ENCODE measurements around the gene HDGFL2.

The HDGFL2 gene

GRCh38 chr19:4495471-4495870 is 23.4 kb downstream of the HDGFL2 start:
- H3K9me3 ChIP-seq, result no peaks in the 10 kb centered on the region
- H3K27ac ChIP-seq, result no peak overlapping the region
- no peaks in the 10 kb centered on the region for H3K27me3 ChIP-seq
- no peaks in the 10 kb centered on the region for H3K4me1 ChIP-seq
- TF ChIP-seq, protein P1, sequence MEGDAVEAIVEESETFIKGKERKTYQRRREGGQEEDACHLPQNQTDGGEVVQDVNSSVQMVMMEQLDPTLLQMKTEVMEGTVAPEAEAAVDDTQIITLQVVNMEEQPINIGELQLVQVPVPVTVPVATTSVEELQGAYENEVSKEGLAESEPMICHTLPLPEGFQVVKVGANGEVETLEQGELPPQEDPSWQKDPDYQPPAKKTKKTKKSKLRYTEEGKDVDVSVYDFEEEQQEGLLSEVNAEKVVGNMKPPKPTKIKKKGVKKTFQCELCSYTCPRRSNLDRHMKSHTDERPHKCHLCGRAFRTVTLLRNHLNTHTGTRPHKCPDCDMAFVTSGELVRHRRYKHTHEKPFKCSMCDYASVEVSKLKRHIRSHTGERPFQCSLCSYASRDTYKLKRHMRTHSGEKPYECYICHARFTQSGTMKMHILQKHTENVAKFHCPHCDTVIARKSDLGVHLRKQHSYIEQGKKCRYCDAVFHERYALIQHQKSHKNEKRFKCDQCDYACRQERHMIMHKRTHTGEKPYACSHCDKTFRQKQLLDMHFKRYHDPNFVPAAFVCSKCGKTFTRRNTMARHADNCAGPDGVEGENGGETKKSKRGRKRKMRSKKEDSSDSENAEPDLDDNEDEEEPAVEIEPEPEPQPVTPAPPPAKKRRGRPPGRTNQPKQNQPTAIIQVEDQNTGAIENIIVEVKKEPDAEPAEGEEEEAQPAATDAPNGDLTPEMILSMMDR (IDR thresholded peaks at IDR 0.05), result no peak
- H3K4me3 ChIP-seq, result no peak overlapping the region
- no peak for DNase-seq
- intact Hi-C loops (cut with DNase I; ENCODE audit: low total_unique reads), result no loop called here
- H3K36me3 ChIP-seq, result peaks cover 65 to 94% (median 80%) of the 10 kb centered on the region in 3 donors

DNA sequence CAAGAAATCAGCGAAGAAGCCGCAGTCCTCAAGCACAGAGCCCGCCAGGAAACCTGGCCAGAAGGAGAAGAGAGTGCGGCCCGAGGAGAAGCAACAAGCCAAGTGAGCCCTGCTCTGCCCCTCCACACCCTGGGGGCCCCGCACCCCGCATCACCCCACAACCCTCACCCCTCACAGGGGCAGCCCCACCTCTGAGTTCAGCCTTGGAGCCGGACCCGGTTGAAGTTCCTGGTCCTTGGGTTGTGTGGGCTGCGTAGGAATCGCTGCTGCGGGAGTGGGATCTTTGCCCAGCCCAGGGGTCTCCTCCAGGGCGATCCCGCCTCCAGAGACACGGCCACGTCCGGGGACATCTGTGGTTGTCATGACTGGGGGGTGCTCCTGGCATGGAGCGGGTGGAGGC is 24.2 kb downstream of the HDGFL2 start:
- H3K36me3 ChIP-seq, result peaks cover 70 to 94% (median 87%) of the 10 kb centered on the region in 3 donors

DNA sequence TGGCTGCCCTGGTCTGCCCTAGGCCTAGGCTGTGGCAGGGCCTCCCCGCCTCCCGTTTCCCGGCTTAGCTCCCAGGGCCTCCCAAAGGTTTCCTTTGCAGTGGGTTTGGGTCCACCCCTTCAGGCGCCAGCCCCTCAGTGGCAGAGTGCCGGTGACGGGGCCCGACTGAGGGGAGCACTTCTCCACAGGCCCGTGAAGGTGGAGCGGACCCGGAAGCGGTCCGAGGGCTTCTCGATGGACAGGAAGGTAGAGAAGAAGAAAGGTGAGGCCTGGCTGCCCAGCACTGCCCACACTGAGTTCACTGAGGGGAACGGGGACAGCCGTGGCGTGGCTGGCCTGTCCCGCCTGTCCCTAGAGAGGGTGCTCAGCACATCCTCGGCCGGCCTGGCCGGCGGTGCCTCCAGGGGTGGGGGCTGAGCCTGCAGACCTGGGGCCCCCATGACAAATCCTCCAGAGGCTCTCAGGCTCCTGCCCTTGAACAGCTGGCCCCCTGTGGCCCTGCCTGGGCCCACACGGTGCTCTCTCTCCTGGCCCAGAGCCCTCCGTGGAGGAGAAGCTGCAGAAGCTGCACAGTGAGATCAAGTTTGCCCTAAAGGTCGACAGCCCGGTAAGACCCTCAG is 25.8 kb downstream of the HDGFL2 start:
- DNase-seq, result no peak
- TF ChIP-seq, protein P1 (IDR thresholded peaks at IDR 0.05), result no peak
- intact Hi-C loops (cut with DNase I; ENCODE audit: low total_unique reads), result no loop called here
- H3K9me3 ChIP-seq, result no peaks in the 10 kb centered on the region
- no peaks in the 10 kb centered on the region for H3K4me1 ChIP-seq
- H3K4me3 ChIP-seq, result no peak overlapping the region
- H3K36me3 ChIP-seq, result peaks cover 68 to 98% (median 93%) of the 10 kb centered on the region in 3 donors
- H3K27me3 ChIP-seq, result no peaks in the 10 kb centered on the region
- no peak overlapping the region for H3K27ac ChIP-seq

More for the DNA sequence above, 24.2 kb downstream of the HDGFL2 start:
- H3K27me3 ChIP-seq, result no peaks in the 10 kb centered on the region
- no peaks in the 10 kb centered on the region for H3K4me1 ChIP-seq
- no peak overlapping the region for H3K4me3 ChIP-seq
- H3K27ac ChIP-seq, result no peak overlapping the region
- H3K9me3 ChIP-seq, result no peaks in the 10 kb centered on the region
- no peak for DNase-seq
- intact Hi-C loops (cut with DNase I; ENCODE audit: low total_unique reads), result no loop called here
- TF ChIP-seq, protein P1 (IDR thresholded peaks at IDR 0.05), result no peak

- TF ChIP-seq, protein P1 (IDR thresholded peaks at IDR 0.05), result no peak
- Histone ChIP-seq H3K36me3 (peaks cover 63 to 99% (median 91%) of the 10 kb centered on the region in 3 donors), H3K4me1 (no peaks in the 10 kb centered on the region), H3K27me3 (no peaks in the 10 kb centered on the region), H3K9me3 (no peaks in the 10 kb centered on the region), H3K27ac (no peak overlapping the region), H3K4me3 (no peak overlapping the region)
- intact Hi-C loops (cut with DNase I; ENCODE audit: low total_unique reads), result no loop called here
- no peak for DNase-seq
These were observed 26.6 kb downstream of the HDGFL2 start for GRCh38 chr19:4498694-4499093.

- H3K27me3 ChIP-seq, result no peaks in the 10 kb centered on the region
- TF ChIP-seq, protein P1 (IDR thresholded peaks at IDR 0.05), result no peak
- H3K9me3 ChIP-seq, result no peaks in the 10 kb centered on the region
- no peaks in the 10 kb centered on the region for H3K4me1 ChIP-seq
- intact Hi-C loops (cut with DNase I; ENCODE audit: low total_unique reads), result no loop called here
- DNase-seq, result no peak
- H3K4me3 ChIP-seq, result no peak overlapping the region
- peaks cover 56 to 99% (median 85%) of the 10 kb centered on the region in 3 donors for H3K36me3 ChIP-seq
- H3K27ac ChIP-seq, result no peak overlapping the region
These were observed 27.2 kb downstream of the HDGFL2 start for GRCh38 chr19:4499318-4499717.

Data from tibial artery (tissue), 4 donors.